GM21515 (cell line): Measurements from ENCODE around the gene INSYN2B.

Experiments
- ATAC-seq: cut with Tn5 transposase; IDR thresholded peaks from one replicate; pipeline ENCODE4 v1.9.1; 2021; ENCODE audit not compliant: unreplicated experiment

INSYN2B gene

GRCh38 chr5:169934990-169935389, 45.3 kb downstream of the INSYN2B start:
- ATAC-seq: no peak

DNA sequence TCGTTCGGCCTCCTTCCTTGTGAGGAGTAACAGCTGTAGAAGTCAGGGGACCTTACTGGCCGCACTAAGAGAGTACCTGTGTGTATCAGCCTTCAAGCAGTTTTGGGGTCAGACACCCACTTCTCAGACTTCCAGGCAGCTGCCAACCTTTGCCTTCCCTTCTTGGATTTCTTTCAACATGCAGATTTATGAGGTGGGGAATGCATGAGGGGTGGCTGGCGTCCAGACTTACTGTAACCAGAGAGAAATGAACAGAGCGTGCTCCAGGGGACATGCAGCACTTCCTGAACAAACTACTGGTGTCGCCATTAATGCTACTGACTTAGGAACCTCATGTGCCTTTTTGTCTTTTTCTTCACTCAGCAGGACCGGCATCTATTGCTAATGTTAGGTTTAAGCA, 46.7 kb downstream of the INSYN2B start:
- ATAC-seq: no peak

GRCh38 chr5:169933127-169933526, 47.2 kb downstream of the INSYN2B start:
- no peak for ATAC-seq

DNA sequence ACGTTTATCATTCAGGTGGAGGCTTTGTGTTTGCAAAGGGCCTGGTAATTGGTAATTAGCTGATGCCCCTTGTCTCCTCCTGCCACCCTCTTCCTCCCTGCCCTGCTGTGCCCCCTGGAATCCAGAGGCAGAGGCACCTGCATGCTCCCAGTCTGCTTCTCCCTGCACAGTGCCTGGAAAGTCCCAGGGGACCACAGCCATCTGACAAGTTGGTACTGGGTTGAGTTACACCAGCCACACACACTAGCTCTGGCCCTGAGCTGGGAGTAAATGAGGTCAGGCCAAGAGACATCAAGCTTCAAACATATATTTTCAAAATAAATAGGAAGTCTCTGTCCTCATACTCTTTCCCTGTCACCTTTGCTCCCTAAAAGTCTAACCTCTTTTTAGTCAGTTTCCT, 56.3 kb downstream of the INSYN2B start:
- ATAC-seq: no peak

- no peak for ATAC-seq
Observed at GRCh38 chr5:169922474-169922873, 57.8 kb downstream of the INSYN2B start.

DNA sequence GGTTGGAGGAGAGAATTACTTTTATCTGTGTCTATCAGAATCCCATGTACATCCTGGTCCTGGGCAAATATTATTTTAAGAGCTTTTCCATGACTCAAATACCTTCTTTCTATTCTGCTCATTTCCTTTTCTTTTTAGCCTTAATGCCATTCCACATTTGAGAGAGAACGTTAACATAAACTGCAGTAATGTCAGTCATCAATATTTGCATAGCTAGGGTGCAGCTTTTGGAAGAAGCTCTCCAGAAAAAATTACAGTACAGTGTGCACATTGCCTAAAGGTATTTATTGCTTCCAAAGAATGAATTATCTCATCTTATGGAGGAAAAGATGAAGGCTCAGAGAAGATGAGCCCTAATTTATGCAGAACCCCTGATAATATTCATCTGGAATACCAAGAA, 58.3 kb downstream of the INSYN2B start:
- no peak for ATAC-seq

DNA sequence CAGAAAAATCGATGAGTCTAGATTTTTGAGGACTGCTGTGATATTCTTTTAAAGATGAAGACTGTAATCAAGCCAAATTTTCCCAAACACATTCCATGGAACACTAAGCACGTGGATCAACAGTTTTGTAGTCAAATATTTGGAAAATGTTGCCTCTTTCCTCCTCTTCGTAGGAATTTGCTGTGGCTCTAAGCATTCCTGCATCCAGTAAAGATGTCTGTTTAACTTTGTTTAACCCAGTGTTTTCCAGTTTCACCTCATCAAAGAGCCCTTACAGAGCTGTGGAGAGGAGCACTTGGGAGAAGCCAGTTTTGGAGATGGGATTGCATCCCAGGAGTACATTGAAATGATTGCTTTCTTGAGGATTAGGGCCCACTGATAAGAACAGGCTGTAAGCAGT, 58.9 kb downstream of the INSYN2B start:
- ATAC-seq: no peak

DNA sequence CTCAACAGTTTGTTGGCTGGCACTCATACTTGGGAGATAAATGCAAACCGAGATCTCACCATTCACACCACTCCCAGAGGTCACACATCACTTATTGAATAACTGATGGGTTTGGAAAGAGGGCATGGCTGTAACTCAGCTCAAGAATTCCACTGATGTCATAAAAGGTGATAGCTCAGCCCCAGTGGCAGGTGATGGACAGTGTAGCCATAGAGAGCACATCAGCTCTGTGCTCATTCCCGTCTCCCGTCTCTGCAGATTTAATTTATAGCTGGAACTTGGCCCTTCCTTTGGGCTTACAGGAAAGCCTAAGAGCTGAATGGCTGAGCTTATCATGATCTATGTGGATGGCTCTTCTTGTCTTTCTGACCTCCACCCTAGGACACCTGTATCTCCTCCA, 59.8 kb downstream of the INSYN2B start:
- ATAC-seq: no peak

- no peak for ATAC-seq
Observed at GRCh38 chr5:169918228-169918627, 62.1 kb downstream of the INSYN2B start.

DNA sequence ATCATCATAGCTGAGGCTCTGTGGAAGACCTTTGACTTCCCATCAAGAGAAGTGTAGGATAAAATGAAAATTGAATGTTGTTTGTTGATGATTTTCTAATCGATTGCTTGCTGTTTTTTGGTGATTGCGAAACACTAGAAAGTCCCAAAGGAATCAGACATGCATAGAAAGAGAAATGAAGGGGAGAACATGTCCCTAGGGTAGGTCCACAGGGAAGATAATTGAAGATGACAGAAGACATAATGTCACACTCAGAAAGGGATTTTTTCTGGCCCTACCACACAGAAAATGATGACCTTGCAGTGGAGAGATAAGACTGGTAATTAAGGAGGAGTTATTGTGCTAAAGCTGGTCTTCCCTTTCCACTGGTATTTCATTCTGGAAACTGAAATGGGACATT, 62.8 kb downstream of the INSYN2B start:
- no peak for ATAC-seq

- no peak for ATAC-seq
Observed at GRCh38 chr5:169914766-169915165, 65.5 kb downstream of the INSYN2B start.

DNA sequence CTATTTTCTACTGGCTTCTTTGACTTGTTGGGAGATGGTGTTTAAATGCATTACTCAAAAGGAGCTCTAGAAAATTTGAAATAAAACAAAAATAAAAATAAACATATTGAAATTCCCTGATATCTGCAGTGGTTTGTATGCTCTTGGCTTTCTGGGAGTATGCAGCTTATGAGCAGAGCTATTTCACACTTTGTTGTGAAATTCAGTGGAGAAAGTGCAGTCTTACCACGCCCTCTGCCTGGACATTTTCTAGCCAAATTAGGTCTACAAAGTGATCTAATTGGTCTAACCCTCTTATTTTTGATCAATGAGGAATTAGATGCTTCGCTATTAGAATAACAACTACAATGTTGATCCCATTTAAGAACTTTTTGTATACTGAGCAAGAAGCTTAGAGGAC, 66.8 kb downstream of the INSYN2B start:
- ATAC-seq: no peak

DNA sequence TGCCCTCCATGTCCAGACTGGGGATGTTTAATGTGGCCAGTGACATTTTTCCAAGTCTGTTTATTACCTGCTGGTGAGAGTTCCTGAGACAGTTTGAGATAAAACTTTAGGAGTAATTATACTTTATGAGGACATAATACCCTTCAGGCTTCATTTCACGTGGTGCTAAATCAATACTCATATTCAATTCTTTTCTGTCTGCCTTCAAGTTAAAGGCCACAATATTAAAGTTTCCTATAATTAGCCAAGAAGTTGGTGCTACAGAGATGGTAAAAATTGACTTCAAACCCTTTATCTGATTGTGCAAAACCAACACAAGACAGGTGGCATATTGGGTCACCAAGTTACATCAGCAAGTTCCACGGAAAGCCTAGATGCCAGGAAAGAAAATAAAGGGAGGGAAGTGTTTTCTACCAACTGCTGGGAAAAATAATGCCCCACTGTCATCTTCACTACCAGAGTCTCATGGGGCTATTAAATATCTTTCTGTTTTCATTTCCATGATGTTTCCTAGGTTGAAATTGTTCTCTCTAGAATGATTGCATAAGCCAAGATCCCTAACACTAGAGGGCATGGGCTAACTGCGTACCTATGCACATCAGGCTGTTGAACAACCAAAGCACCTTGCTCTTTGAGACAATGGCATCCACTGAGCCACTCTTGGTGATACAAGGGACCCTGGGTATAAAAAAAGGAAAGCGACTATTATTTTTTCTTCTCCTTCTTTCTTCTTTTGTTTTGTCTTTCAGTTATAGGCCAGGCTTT, 68.7 kb downstream of the INSYN2B start:
- no peak for ATAC-seq

DNA sequence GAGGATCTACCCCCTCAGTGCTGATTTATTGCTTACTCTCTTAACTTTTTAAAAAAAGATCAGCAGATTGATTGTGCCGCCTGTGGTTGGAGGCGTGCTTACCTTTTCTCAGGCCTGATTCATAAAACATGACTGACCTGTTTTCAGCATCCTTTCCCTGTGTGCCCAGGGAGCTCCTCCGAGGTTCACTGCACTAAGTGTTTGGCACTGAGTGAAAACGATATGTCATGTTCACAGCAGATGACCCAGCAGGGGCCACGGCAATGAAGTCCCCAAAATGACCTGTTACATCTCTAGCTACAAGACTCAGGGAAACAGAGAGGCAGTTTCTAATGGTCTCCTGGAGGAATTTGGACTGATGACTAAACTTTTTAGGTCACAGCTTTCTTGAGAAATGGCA, 69.9 kb downstream of the INSYN2B start:
- ATAC-seq: no peak

DNA sequence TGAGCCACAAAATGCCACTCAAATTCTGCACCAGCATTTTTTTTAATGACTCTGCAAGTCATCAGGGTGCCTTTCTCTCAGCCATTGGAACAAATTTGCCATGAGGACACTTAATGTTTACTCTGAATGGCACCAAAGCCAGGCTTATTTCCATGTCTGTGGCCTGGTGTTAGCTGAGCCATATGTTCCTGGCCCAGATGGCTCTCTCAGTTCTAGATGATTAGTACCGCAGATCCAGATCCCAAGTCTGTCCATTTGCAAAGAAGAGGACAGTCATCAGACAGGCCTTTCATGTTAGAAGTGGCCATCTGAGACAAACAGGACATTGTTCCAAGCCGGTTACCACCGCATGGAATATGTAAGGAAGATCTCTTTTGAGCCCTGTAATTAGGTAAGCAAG, 70.3 kb downstream of the INSYN2B start:
- no peak for ATAC-seq

- ATAC-seq: no peak
Observed at GRCh38 chr5:169908864-169909263, 71.4 kb downstream of the INSYN2B start.

DNA sequence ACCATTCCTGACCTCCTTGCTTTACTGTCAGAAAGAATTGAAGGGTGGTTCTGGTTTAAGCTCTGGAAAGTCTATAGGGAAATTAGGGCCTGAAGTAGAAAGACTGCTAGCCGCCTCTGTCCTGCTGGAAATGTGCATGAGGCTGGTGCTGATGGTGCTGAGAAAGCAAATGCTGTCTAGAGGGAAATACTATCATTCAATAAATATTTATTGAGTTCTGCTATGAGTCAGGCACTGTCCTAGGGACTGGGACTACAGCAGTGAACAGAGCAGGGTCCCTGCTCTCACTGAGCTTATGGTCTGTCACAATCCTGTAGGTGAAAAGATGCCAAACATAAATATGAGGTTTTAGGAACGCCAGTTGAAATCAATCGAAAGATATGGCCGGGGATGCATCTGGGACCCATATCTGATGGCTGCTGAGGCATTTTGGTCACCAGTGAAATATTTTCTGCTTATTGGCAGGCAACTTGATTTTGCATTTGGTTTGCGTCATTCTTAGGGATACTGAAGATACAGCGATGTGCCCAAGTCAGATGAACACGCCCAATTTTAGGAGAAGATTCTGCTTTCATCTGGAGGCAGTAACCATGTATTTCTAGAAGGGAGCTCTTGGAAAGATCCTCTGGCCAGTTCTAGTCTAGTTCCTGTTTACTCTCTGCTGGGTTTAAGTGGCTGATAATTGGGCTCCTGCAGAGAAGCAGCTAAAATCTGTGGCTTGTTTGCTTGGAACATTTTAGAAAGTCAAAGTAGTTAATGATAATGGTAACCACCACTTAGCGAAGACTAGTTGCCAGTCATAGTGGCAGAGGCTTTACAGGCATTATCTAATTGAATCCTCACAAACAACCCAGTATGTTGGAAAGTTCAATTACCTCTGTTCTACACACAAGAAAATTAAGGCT, 73.3 kb downstream of the INSYN2B start:
- no peak for ATAC-seq

- ATAC-seq: no peak
Observed at GRCh38 chr5:169905017-169905416, 75.3 kb downstream of the INSYN2B start.

- no peak for ATAC-seq
Observed at GRCh38 chr5:169904508-169904907, 75.8 kb downstream of the INSYN2B start.

DNA sequence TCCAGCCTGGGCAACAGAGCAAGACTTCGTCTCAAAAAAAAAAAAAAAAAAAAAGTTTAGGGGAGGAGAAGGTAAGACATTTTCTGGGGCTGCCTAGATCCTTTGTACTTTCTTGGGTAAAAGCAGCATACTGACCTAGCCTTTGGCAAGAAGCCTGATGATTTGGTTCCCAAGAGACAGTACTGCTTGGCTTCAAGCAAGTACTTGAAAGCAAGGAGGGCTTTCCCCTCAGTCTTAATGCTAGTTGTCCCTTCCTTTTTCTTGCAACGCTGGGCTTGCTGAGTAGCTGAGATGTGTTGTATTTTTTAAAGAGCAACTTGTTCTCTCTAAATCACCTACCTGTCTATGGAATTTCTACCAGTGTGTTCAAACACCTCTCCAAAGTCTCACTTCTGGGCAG, 76.2 kb downstream of the INSYN2B start:
- no peak for ATAC-seq

DNA sequence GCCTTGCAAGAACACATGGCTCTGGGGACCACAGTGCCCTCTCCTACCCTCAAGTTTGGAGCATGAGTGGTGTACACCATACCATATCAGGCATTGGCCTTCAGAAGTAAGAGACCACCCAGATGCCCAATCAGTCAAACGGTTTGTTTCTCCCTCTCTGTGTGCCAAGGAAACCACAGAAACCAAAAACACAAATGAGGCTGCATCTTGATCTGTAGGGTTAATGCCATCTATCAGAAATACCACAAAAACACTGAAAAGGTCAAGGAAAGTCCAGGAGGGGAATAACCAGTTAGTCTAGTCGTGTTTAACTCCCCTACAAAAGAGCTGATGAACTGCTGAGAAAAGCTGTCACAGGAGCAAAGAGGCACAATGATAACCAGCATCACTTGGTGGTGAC, 78.4 kb downstream of the INSYN2B start:
- no peak for ATAC-seq

DNA sequence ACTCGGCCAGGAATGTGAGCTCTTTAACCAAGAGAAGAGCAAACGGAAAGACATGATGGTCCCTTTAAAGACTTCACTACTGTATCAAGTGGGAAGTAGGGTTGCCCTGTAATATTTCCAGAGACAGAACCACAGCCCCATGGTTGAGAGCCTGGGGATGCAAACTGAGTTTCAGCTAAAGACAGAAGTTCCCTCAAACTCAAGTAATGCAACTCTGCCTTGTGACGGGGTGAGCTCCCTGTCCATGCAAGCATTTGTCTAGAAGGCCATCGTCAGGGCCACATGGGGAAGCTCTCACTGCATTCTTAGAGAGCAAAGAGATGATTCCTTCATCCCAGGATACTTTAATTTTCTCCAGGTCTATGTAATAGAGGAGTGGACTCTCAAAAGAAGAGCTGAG, 82.8 kb downstream of the INSYN2B start:
- ATAC-seq: no peak
